HG03108 (cell line): ENCODE data around the gene SUN2.

ENCODE experiments used
- ATAC-seq: cut with Tn5 transposase; IDR thresholded peaks from one replicate; pipeline ENCODE4 v1.9.1; 2021; ENCODE audit warnings: moderate library complexity; ENCODE audit not compliant: unreplicated experiment

SUN2 gene

DNA sequence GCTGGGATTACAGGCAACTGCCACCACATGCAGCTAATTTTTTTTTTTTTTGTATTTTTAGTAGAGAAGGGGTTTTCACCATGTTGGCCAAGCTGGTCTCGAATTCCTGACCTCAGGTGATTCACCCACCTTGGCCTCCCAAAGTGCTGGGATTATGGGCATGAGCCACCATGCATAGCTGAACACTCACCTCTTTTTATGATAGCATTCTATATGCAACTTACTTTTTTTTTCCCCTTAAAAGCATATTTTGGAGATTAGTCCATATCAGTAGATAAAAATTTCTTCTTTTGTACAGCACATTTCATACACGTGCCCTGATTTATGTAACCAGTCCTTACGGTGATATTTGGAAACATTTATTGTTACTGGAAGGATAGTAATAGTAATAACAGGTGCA, 35.4 kb downstream of the SUN2 start:
- ATAC-seq, result no peak

- no peak for ATAC-seq
Observed at GRCh38 chr22:38719196-38719595, 36.6 kb downstream of the SUN2 start.

DNA sequence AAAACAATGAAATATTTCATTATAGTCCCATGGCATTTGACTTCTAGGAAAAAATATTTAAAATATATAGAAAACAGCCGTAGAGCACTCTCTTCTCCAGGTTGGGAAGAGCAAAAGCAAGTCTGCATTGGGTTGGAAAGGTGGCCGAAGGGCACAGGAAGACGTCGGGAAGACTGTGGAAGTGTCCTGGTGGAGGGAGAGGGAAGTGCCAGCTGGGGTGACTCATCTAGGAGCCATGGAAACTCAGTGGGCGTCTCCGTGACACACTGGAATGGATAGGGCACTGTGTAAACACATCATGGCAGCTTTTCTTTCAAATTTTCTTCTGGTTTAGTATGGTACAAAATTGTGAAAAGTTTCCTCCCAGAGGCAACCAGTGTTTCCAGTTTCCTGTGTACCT, 37.4 kb downstream of the SUN2 start:
- no peak for ATAC-seq

- no peak for ATAC-seq
Observed at GRCh38 chr22:38717244-38717643, 38.6 kb downstream of the SUN2 start.

DNA sequence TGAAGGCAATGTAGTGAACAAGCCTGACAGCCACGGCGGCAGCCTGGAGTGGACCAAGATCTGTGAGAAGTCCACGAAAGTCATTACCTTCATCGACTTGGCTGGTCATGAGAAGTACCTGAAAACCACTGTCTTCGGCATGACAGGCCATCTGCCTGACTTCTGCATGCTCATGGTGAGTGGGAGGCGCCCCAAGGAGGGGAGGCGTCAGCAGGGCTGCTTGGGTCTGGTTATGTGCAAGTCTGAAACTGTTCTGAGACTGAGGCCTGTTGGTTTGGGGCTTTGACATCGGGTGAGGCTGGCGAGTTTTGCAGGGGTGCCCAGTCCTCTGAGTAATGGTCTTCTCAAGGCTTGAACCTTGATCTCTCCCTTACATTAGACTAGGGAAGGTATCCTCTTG, 39.0 kb downstream of the SUN2 start:
- ATAC-seq, result no peak

DNA sequence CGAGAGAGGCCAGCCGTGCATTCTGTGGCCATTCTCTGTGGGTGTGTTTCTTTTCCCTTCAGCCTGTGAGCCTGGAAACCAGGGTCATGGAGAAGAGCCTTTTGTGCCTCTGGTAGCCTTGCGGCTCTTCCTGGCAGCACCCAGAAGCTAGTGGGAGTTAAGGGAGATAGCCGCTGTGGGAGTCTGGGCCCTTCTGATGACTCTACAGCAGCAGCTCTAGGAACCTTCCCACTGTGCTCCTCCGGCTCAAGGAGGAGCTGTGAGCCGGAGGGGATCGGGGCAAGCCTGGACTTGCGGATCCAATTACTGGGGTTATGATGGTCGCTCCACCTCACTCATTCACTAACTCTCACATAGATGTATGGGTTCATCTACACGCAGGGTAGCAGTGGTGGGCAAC, 39.5 kb downstream of the SUN2 start:
- ATAC-seq, result no peak

DNA sequence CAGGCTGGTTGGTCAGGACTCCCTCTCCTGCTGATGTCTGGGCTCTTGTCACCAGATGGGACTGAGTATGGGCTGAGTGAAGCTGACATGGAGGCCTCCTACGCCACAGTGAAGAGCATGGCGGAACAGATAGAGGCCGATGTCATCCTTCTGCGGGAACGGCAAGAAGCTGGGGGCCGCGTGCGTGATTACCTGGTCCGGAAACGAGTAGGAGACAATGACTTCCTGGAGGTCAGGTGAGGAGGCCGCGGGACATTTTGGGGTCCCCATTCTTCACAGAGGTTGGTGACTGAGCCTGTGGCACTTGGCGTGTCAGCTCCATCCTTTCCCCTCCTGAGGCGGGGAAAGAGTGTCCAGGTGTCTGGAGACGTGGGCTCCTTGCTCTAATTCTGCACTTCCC, 39.9 kb downstream of the SUN2 start:
- ATAC-seq, result no peak

DNA sequence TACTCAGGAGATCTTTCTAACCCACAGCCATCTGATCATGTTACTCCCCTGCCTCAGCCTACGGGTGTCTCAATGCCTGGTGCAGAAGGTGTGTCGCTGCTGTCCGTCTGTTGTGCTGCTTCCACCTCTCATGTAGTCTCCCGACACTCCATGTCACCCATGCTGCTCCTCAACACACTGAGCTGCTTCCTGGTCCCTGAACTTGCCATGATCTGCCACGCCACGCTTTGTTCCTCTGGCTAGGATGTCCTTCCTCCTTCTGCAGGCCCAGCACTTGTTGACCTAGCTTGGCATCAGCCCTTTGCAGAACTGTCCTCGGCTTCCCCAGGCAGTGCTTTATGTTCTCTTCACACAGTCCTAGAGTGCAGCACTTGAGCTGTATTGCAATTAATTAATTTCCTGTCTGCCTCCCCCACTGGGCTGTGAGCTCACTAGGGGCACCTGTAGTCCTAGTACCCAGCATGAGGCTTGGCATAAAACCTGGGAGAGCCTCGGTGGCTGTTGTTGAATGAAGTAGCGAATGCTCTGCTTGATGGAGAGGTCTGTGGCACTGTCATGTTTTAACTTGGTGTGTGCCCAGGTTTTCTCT, 40.5 kb downstream of the SUN2 start:
- no peak for ATAC-seq

DNA sequence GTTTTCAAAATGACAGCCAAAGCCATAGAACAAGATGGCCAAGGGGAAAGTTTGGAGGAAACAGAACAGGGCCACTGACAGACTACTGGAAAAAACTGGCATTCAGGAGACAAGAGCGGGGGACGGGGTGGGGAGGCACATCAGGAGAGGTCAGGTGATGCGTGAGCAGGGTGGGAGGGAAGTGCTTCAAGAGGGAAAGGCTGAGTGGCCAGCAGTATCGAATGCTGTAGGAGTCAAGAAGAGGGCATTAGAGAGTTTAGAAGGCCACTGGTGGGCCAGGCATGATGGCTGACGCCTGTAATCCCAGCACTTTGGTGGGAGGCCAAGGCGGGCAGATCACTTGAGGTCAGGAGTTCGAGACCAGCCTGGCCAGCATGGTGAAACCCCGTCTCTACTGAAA, 41.9 kb downstream of the SUN2 start:
- ATAC-seq, result no peak

GRCh38 chr22:38712486-38713207, 43.2 kb downstream of the SUN2 start:
- no peak for ATAC-seq

- ATAC-seq, result no peak
Observed at GRCh38 chr22:38710866-38711265, 44.9 kb downstream of the SUN2 start.

DNA sequence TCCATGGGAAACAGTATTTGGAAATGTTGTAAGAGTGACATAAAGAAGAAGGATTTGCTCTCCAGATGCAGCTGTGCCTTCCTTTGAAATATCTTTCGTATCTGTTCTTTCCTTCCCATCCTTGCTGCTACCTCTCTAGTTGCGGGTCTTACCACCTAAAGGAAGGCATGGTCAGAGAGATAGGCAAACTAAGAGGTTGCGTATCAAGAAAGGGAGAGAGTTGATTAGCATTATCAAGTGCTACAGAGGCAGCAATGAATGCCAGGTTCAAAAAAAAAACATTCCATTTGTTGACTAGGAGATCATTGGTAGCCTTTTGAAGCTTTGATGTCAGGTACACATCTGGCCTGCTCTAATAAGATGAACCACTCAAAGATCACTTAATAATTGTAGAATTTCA, 45.4 kb downstream of the SUN2 start:
- ATAC-seq, result no peak

- no peak for ATAC-seq
Observed at GRCh38 chr22:38709306-38709705, 46.5 kb downstream of the SUN2 start.

DNA sequence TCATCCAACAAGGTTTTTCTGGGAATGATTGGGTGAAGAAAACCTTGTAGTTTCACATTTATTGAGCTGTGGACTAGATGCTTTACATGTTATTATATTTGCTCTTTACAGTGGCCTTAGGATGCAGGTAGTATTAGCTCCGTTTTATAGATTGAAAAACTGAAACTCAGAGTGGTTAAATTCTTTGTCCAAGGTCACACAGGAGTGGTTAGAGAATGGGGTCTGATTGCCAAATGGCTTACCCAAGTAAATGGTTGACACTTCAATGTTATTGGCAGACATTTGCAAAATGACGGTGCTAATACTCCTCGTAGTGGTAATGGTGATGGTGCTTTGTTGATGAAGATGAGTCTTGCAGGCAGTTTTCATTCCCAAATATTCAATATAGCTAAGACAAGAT, 47.8 kb downstream of the SUN2 start:
- no peak for ATAC-seq

GRCh38 chr22:38707346-38707745, 48.5 kb downstream of the SUN2 start:
- no peak for ATAC-seq

DNA sequence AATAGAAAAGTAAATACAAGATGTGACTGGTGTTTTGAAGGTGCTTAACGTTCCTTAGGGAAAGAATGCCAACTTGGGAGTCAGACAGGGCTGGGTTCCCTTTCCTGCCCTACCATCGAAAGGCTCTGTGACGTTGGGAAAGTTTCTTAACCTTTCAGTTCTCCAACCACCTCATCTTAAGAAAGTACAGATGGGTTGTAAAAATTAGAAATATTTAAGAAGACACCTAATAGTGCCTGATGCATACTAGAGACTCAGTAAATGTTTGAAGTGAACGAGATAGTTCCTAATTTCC, 49.0 kb downstream of the SUN2 start:
- no peak for ATAC-seq

GRCh38 chr22:38706101-38706900, 49.5 kb downstream of the SUN2 start:
- peak; percentile 0 for ATAC-seq

- peak; percentile 64 for ATAC-seq
Observed at GRCh38 chr22:38705235-38706100, 50.3 kb downstream of the SUN2 start, which contains the start of gene GTPBP1. Gene GTPBP1, plus strand, starts transcription at chr22:38705944. Its CDS starts 12 bp downstream, at chr22:38705956.

- ATAC-seq, result no peak
Observed at GRCh38 chr22:38704654-38705234, 51.1 kb downstream of the SUN2 start.

- ATAC-seq, result peak; percentile 35
Observed at GRCh38 chr22:38700789-38701628, 54.8 kb downstream of the SUN2 start, which contains the start of gene JOSD1. Gene JOSD1, minus strand, starts transcription at chr22:38700943. Its CDS starts 956 bp downstream, at chr22:38699987.
